Osteoblast (primary cell): ENCODE measurements around the gene CRB1. TPM values are rescaled to one million over a fixed set of nuclear protein-coding genes. Genes with fewer than 3 reads are reported as not detected.

Experiments
- DNase-seq: peaks from one replicate; pipeline ENCODE4 v3.0.0; 2011; ENCODE audit warnings: low spot score, mixed read lengths; ENCODE audit not compliant: insufficient read length; ENCODE audit errors: missing footprints
- H2AFZ ChIP-seq: 2 replicates; pipeline ENCODE4 v1.6.0; 2011; ENCODE audit warnings: mild to moderate bottlenecking, low read length
- H3K27ac ChIP-seq: 2 replicates; pipeline ENCODE4 v1.5.1; 2011; ENCODE audit warnings: mild to moderate bottlenecking, low read depth, low read length, moderate library complexity
- H3K27me3 ChIP-seq: 2 replicates; pipeline ENCODE4 v1.6.0; 2012; ENCODE audit warnings: mild to moderate bottlenecking, control low read depth, inconsistent platforms, low read length, moderate library complexity; ENCODE audit not compliant: insufficient read depth
- H3K36me3 ChIP-seq: 2 replicates; pipeline ENCODE4 v1.5.1; 2011; ENCODE audit warnings: mild to moderate bottlenecking, low read length, control low read depth, moderate library complexity; ENCODE audit not compliant: insufficient read depth
- H3K4me1 ChIP-seq: 2 replicates; pipeline ENCODE4 v1.5.1; 2011; ENCODE audit warnings: mild to moderate bottlenecking, low read length, control low read depth, moderate library complexity; ENCODE audit not compliant: insufficient read depth
- H3K4me2 ChIP-seq: 2 replicates; pipeline ENCODE4 v1.6.0; 2011; ENCODE audit warnings: mild to moderate bottlenecking, low read length; ENCODE audit not compliant: insufficient read depth
- H3K4me3 ChIP-seq: fragments of 200-600 bp; sonication (generic); 3 replicates; pipeline ENCODE4 v1.5.1; 2012; ENCODE audit warnings: mild to moderate bottlenecking, low read length, inconsistent platforms; ENCODE audit not compliant: insufficient read depth
- H3K79me2 ChIP-seq: 2 replicates; pipeline ENCODE4 v1.6.0; 2012; ENCODE audit warnings: mild to moderate bottlenecking, low read length, control low read depth, inconsistent platforms; ENCODE audit not compliant: insufficient read depth
- H3K9me3 ChIP-seq: 2 replicates; pipeline ENCODE4 v1.5.1; 2011; ENCODE audit warnings: low read depth, low read length, control low read depth
- H4K20me1 ChIP-seq: 2 replicates; pipeline ENCODE4 v1.6.0; 2012; ENCODE audit warnings: mild to moderate bottlenecking, low read length, control low read depth; ENCODE audit not compliant: insufficient read depth
- CTCF ChIP-seq: IDR thresholded peaks from 2 replicates; pipeline ENCODE4 v1.5.1; 2011; ENCODE audit warnings: mild to moderate bottlenecking, low read depth, low read length, moderate library complexity; ENCODE audit errors: extremely low read depth
- total RNA-seq: library from RNA; depleted of rRNA; stranded (reverse); fragments of >200 nt; gene quantifications from 2 replicates; pipeline ENCODE4 v1.2.3, GENCODE V29; 2012

Gene CRB1
- total RNA-seq, 1 donor: not detected

GRCh38 chr1:197356723-197357533 lies 88.9 kb downstream of the CRB1 start:
- H3K9me3 ChIP-seq: no peaks in the 10 kb centered on the region
- H4K20me1 ChIP-seq: no peaks in the 10 kb centered on the region
- TF ChIP-seq CTCF: peak; percentile 79
- DNase-seq: peak; percentile 70
- H2AFZ ChIP-seq: no peak overlapping the region
- H3K4me3 ChIP-seq: no peak overlapping the region
- H3K4me2 ChIP-seq: peak overlapping the region; percentile 2
- H3K79me2 ChIP-seq: no peaks in the 10 kb centered on the region
- H3K4me1 ChIP-seq: no peaks in the 10 kb centered on the region
- H3K36me3 ChIP-seq: no peaks in the 10 kb centered on the region
- no peak overlapping the region for H3K27ac ChIP-seq
- no peaks in the 10 kb centered on the region for H3K27me3 ChIP-seq

- Histone ChIP-seq H3K27ac (no peak overlapping the region), H2AFZ (no peak overlapping the region), H3K4me1 (no peaks in the 10 kb centered on the region), H3K79me2 (no peaks in the 10 kb centered on the region), H4K20me1 (no peaks in the 10 kb centered on the region), H3K36me3 (no peaks in the 10 kb centered on the region), H3K27me3 (no peaks in the 10 kb centered on the region), H3K4me3 (no peak overlapping the region), H3K9me3 (no peaks in the 10 kb centered on the region), H3K4me2 (no peak overlapping the region)
- TF ChIP-seq CTCF: no peak
- DNase-seq: no peak
Observed at GRCh38 chr1:197358959-197359358, 90.9 kb downstream of the CRB1 start.

- H2AFZ ChIP-seq: no peak overlapping the region
- TF ChIP-seq CTCF: no peak
- no peak overlapping the region for H3K27ac ChIP-seq
- no peak for DNase-seq
- H3K36me3 ChIP-seq: no peaks in the 10 kb centered on the region
- no peak overlapping the region for H3K4me3 ChIP-seq
- no peak overlapping the region for H3K4me2 ChIP-seq
- H3K4me1 ChIP-seq: no peaks in the 10 kb centered on the region
- H3K27me3 ChIP-seq: no peaks in the 10 kb centered on the region
- no peaks in the 10 kb centered on the region for H3K9me3 ChIP-seq
- H4K20me1 ChIP-seq: no peaks in the 10 kb centered on the region
- no peaks in the 10 kb centered on the region for H3K79me2 ChIP-seq
Observed at GRCh38 chr1:197360068-197360467, 92.0 kb downstream of the CRB1 start.

DNA sequence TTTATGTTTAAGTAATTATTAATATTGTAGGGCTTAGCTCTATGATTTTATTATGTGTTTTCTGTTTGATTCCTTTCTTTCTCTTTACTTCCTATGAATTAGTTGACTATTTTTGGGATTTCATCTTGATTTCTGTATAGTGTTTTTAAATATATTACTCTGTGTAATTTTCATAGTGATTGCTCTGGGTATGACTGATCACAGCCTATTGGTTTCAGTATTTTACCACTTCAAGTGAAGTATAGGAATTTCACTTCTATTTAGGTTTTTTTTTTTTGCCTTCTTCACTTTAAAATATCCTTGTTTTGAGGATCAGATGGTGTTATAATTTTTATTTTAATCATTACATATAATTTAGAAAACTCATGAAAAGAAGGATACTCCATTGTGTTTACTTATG lies 94.8 kb downstream of the CRB1 start:
- no peak overlapping the region for H3K27ac ChIP-seq
- no peak overlapping the region for H2AFZ ChIP-seq
- no peaks in the 10 kb centered on the region for H3K9me3 ChIP-seq
- no peaks in the 10 kb centered on the region for H3K27me3 ChIP-seq
- no peak overlapping the region for H3K4me2 ChIP-seq
- no peak for TF ChIP-seq CTCF
- no peaks in the 10 kb centered on the region for H3K79me2 ChIP-seq
- H4K20me1 ChIP-seq: no peaks in the 10 kb centered on the region
- H3K4me1 ChIP-seq: no peaks in the 10 kb centered on the region
- no peaks in the 10 kb centered on the region for H3K36me3 ChIP-seq
- no peak for DNase-seq
- no peak overlapping the region for H3K4me3 ChIP-seq
